SK-N-SH (cell line): ENCODE data around the gene NSL1.

Source experiments
- CTCF ChIP-seq: fragments of 200-600 bp; sonication (generic); IDR thresholded peaks from 2 replicates; pipeline ENCODE4 v1.6.1; 2017; ENCODE audit warnings: antibody characterized with exemption, mild to moderate bottlenecking, moderate library complexity
- ELF1 ChIP-seq: IDR thresholded peaks from 2 replicates; pipeline ENCODE4 v1.4.0; 2012
- EP300 ChIP-seq, 2 experiments: IDR thresholded peaks; 2 replicates each; pipeline versions ENCODE4 v1.4.0 to v1.6.1; 2012; ENCODE audit warnings: borderline replicate concordance in 1 of 2, low read depth in 1 of 2, low read length in 1 of 2
- EZH2phosphoT487 ChIP-seq: fragments of 200-600 bp; sonication (generic); IDR thresholded peaks from 2 replicates; pipeline ENCODE4 v1.6.1; 2017; ENCODE audit warnings: low read depth, mixed run types, mild to moderate bottlenecking, antibody characterized with exemption, moderate library complexity, borderline replicate concordance
- GABPA ChIP-seq: IDR thresholded peaks from 2 replicates; pipeline ENCODE4 v1.4.0; 2012; ENCODE audit warnings: low read depth, mild to moderate bottlenecking
- MAX ChIP-seq: IDR thresholded peaks from 2 replicates; pipeline ENCODE4 v1.4.0; 2012; ENCODE audit warnings: low read depth
- MXI1 ChIP-seq: IDR thresholded peaks from 2 replicates; pipeline ENCODE4 v1.6.1; 2012; ENCODE audit warnings: mild to moderate bottlenecking, low read depth, low read length, improper control_type of control experiment
- NFIC ChIP-seq: IDR thresholded peaks from 2 replicates; pipeline ENCODE4 v1.4.0; 2012; ENCODE audit warnings: borderline replicate concordance
- NRF1 ChIP-seq: IDR thresholded peaks from 2 replicates; pipeline ENCODE4 v1.6.1; 2012; ENCODE audit warnings: low read depth, mild to moderate bottlenecking, low read length
- REST ChIP-seq: IDR thresholded peaks from 2 replicates; pipeline ENCODE4 v1.6.1; 2012; ENCODE audit warnings: mild to moderate bottlenecking, low read depth, low read length, moderate library complexity
- TAF1 ChIP-seq: IDR thresholded peaks from 2 replicates; pipeline ENCODE4 v1.6.1; 2012; ENCODE audit warnings: low read depth, mild to moderate bottlenecking, low read length, moderate library complexity, borderline replicate concordance
- USF1 ChIP-seq: IDR thresholded peaks from 2 replicates; pipeline ENCODE4 v1.4.0; 2012; ENCODE audit warnings: low read depth, borderline replicate concordance
- USF2 ChIP-seq: fragments of 150-350 bp; IDR thresholded peaks from 2 replicates; pipeline ENCODE4 v1.6.1; 2017; ENCODE audit warnings: antibody characterized with exemption, low read length, low read depth, borderline replicate concordance
- YY1 ChIP-seq: IDR thresholded peaks from 2 replicates; pipeline ENCODE4 v1.4.0; 2012; ENCODE audit warnings: low read depth, mild to moderate bottlenecking

- TF ChIP-seq CTCF, result no peak
- TF ChIP-seq EP300 (IDR thresholded peaks at IDR 0.05; ENCODE audit: borderline replicate concordance in 1 of 2, low read depth in 1 of 2, low read length in 1 of 2), result no peak
- TF ChIP-seq EZH2phosphoT487, result no peak
- TF ChIP-seq USF1, result no peak
- TF ChIP-seq NFIC, result no peak
- no peak for TF ChIP-seq GABPA
- TF ChIP-seq MAX, result no peak
- TF ChIP-seq ELF1, result no peak
- no peak for TF ChIP-seq REST
- no peak for TF ChIP-seq MXI1
- TF ChIP-seq USF2, result no peak
- TF ChIP-seq NRF1, result no peak
- no peak for TF ChIP-seq YY1
- no peak for TF ChIP-seq TAF1
These were observed 31.9 kb downstream of the NSL1 start for GRCh38 chr1:212759683-212760082.
